Chondrocyte (in vitro differentiated cells): ENCODE results near the gene RNF25. TPM values are rescaled to one million over a fixed set of nuclear protein-coding genes. Genes with fewer than 3 reads are reported as not detected.

Experiments used
- DNase-seq: peaks from one replicate; pipeline ENCODE4 v3.0.0; 2021; ENCODE audit warnings: mixed read lengths, low spot score
- H3K27ac Mint-ChIP-seq: one replicate; pipeline ENCODE4 v1.8.0; 2021; ENCODE audit warnings: mild to moderate bottlenecking, moderate library complexity, mixed read lengths; ENCODE audit not compliant: unreplicated experiment
- H3K27me3 Mint-ChIP-seq: 2 replicates; pipeline ENCODE4 v1.8.0; 2021; ENCODE audit warnings: low read depth, mixed read lengths
- H3K36me3 Mint-ChIP-seq: 2 replicates; pipeline ENCODE4 v1.8.0; 2021; ENCODE audit warnings: low read depth, mixed read lengths
- H3K4me1 Mint-ChIP-seq: 2 replicates; pipeline ENCODE4 v1.8.0; 2021; ENCODE audit warnings: low read depth, mild to moderate bottlenecking, mixed read lengths
- H3K4me3 Mint-ChIP-seq: one replicate; pipeline ENCODE4 v1.8.0; 2021; ENCODE audit warnings: mild to moderate bottlenecking, moderate library complexity, mixed read lengths; ENCODE audit not compliant: unreplicated experiment
- H3K9me3 Mint-ChIP-seq: 2 replicates; pipeline ENCODE4 v1.8.0; 2021; ENCODE audit warnings: low read depth, mixed read lengths
- CTCF ChIP-seq: fragments of 200-600 bp; sonication (generic); IDR thresholded peaks from 2 replicates; pipeline ENCODE4 v1.5.0; 2021; ENCODE audit warnings: antibody characterized with exemption, mild to moderate bottlenecking, moderate library complexity
- total RNA-seq: library from RNA; stranded (reverse); gene quantifications from 3 replicates; pipeline ENCODE4 v1.2.1, GENCODE V29; 2021

Gene RNF25
- total RNA-seq, 1 donor from 2014 or later, result 30.4 TPM

GRCh38 chr2:218643751-218644310, 28.0 kb downstream of the RNF25 start:
- Mint-ChIP-seq H3K27me3 (no peaks in the 10 kb centered on the region), H3K27ac (no peak overlapping the region), H3K4me1 (no peaks in the 10 kb centered on the region), H3K36me3 (peaks cover 32% of the 10 kb centered on the region), H3K4me3 (no peak overlapping the region), H3K9me3 (no peaks in the 10 kb centered on the region)
- DNase-seq, result no peak
- no peak for TF ChIP-seq CTCF

GRCh38 chr2:218642786-218643185, 29.0 kb downstream of the RNF25 start:
- no peak overlapping the region for H3K4me3 Mint-ChIP-seq
- H3K27me3 Mint-ChIP-seq, result no peaks in the 10 kb centered on the region
- no peaks in the 10 kb centered on the region for H3K9me3 Mint-ChIP-seq
- DNase-seq, result peak; percentile 90
- no peak for TF ChIP-seq CTCF
- peaks cover 35% of the 10 kb centered on the region for H3K36me3 Mint-ChIP-seq
- no peaks in the 10 kb centered on the region for H3K4me1 Mint-ChIP-seq
- H3K27ac Mint-ChIP-seq, result no peak overlapping the region

GRCh38 chr2:218642121-218642656, 29.6 kb downstream of the RNF25 start:
- TF ChIP-seq CTCF, result no peak
- no peaks in the 10 kb centered on the region for H3K27me3 Mint-ChIP-seq
- H3K36me3 Mint-ChIP-seq, result peaks cover 37% of the 10 kb centered on the region
- H3K27ac Mint-ChIP-seq, result no peak overlapping the region
- H3K4me3 Mint-ChIP-seq, result no peak overlapping the region
- no peaks in the 10 kb centered on the region for H3K9me3 Mint-ChIP-seq
- DNase-seq, result peak; percentile 89
- no peaks in the 10 kb centered on the region for H3K4me1 Mint-ChIP-seq

GRCh38 chr2:218638372-218638771, 33.4 kb downstream of the RNF25 start:
- H3K9me3 Mint-ChIP-seq, result no peaks in the 10 kb centered on the region

GRCh38 chr2:218635719-218636118, 36.1 kb downstream of the RNF25 start:
- Mint-ChIP-seq H3K27ac (no peak overlapping the region), H3K9me3 (no peaks in the 10 kb centered on the region), H3K4me3 (no peak overlapping the region), H3K4me1 (peaks cover 4% of the 10 kb centered on the region), H3K27me3 (no peaks in the 10 kb centered on the region), H3K36me3 (peaks cover 44% of the 10 kb centered on the region)
- no peak for TF ChIP-seq CTCF
- DNase-seq, result no peak

More at GRCh38 chr2:218638372-218638771, 33.4 kb downstream of the RNF25 start:
- Mint-ChIP-seq H3K27ac (no peak overlapping the region), H3K36me3 (peaks cover 45% of the 10 kb centered on the region), H3K4me3 (no peak overlapping the region), H3K4me1 (no peaks in the 10 kb centered on the region), H3K27me3 (no peaks in the 10 kb centered on the region)
- no peak for TF ChIP-seq CTCF
- no peak for DNase-seq
